ENCODE measurements around the gene METTL27.
"Not testable (repeated sequence)": the region's sequence is repeated elsewhere in the genome, so short reads cannot be mapped to it uniquely, and the experiment has no call there.

Gene METTL27

GRCh38 chr7:73851410-73852338, 9.4 kb upstream of the METTL27 start:
- H3K4me3 ChIP-seq (ENCODE audit: low read depth, low read length): peak overlapping the region; percentile 14; the same call in 1 of the 2 replicates
- TF ChIP-seq CTCF (IDR thresholded peaks at IDR 0.05; ENCODE audit: low read depth, low read length): no peak

GRCh38 chr7:73850781-73851207, 8.5 kb upstream of the METTL27 start:
- TF ChIP-seq CTCF (IDR thresholded peaks at IDR 0.05; ENCODE audit: low read depth, low read length): no peak
- no peak overlapping the region for H3K4me3 ChIP-seq (ENCODE audit: low read depth, low read length)

- no peak overlapping the region for H3K4me3 ChIP-seq (ENCODE audit: low read depth, low read length)
- no peak for TF ChIP-seq CTCF (IDR thresholded peaks at IDR 0.05; ENCODE audit: low read depth, low read length)
Measured at GRCh38 chr7:73847941-73848723, 5.8 kb upstream of the METTL27 start.

- not testable (repeated sequence) for H3K4me3 ChIP-seq (ENCODE audit: low read depth, low read length)
Measured at GRCh38 chr7:73845701-73846195, 3.4 kb upstream of the METTL27 start.

- no peak for TF ChIP-seq CTCF (IDR thresholded peaks at IDR 0.05; ENCODE audit: low read depth, low read length)
- H3K4me3 ChIP-seq (ENCODE audit: low read depth, low read length): no peak overlapping the region
Measured at GRCh38 chr7:73844848-73845460, 2.6 kb upstream of the METTL27 start.

- TF ChIP-seq CTCF (IDR thresholded peaks at IDR 0.05; ENCODE audit: low read depth, low read length): no peak
- H3K4me3 ChIP-seq (ENCODE audit: low read depth, low read length): no peak overlapping the region
Measured at GRCh38 chr7:73844131-73844547, 1.8 kb upstream of the METTL27 start.

- TF ChIP-seq CTCF (IDR thresholded peaks at IDR 0.05; ENCODE audit: low read depth, low read length): no peak
- H3K4me3 ChIP-seq (ENCODE audit: low read depth, low read length): peak overlapping the region; percentile 66
Measured at GRCh38 chr7:73841689-73842066, 638 bp downstream of the METTL27 start.

All from WI38 (cell line).